ENCODE data around the gene CLMP. TPM values are rescaled to one million over a fixed set of nuclear protein-coding genes. Genes with fewer than 3 reads are reported as not detected.

CLMP gene
- total and polyA plus RNA-seq, 2 experiments from 2014 or later = 7.1 to 18.4 TPM

GRCh38 chr11:123034597-123034996 is 160.5 kb downstream of the CLMP start:
- H3K4me3 Mint-ChIP-seq = no peak overlapping the region
- Histone ChIP-seq H3K9me2 (ENCODE audit: insufficient read depth) (no peaks in the 10 kb centered on the region), H3K79me2 (replicated peaks; ENCODE audit: insufficient read depth) (no peaks in the 10 kb centered on the region), H3K27me3 (ENCODE audit: insufficient read depth) (no peaks in the 10 kb centered on the region), H3K27ac (ENCODE audit: low read depth) (no peak overlapping the region), H4K20me1 (replicated peaks; ENCODE audit: insufficient read depth) (no peaks in the 10 kb centered on the region), H3K4me2 (no peak overlapping the region), H3K4me1 (ENCODE audit: insufficient read depth) (peaks cover 13% of the 10 kb centered on the region), H3F3A (replicated peaks; ENCODE audit: low read depth) (no peaks in the 10 kb centered on the region), H3K36me3 (ENCODE audit: insufficient read depth) (no peaks in the 10 kb centered on the region), H2AFZ (no peak overlapping the region), H3K4me3 (no peak overlapping the region)
- TF ChIP-seq EZH2 (IDR thresholded peaks at IDR 0.05; ENCODE audit: low read depth, unreplicated experiment) = no peak
- TF ChIP-seq, protein P1, sequence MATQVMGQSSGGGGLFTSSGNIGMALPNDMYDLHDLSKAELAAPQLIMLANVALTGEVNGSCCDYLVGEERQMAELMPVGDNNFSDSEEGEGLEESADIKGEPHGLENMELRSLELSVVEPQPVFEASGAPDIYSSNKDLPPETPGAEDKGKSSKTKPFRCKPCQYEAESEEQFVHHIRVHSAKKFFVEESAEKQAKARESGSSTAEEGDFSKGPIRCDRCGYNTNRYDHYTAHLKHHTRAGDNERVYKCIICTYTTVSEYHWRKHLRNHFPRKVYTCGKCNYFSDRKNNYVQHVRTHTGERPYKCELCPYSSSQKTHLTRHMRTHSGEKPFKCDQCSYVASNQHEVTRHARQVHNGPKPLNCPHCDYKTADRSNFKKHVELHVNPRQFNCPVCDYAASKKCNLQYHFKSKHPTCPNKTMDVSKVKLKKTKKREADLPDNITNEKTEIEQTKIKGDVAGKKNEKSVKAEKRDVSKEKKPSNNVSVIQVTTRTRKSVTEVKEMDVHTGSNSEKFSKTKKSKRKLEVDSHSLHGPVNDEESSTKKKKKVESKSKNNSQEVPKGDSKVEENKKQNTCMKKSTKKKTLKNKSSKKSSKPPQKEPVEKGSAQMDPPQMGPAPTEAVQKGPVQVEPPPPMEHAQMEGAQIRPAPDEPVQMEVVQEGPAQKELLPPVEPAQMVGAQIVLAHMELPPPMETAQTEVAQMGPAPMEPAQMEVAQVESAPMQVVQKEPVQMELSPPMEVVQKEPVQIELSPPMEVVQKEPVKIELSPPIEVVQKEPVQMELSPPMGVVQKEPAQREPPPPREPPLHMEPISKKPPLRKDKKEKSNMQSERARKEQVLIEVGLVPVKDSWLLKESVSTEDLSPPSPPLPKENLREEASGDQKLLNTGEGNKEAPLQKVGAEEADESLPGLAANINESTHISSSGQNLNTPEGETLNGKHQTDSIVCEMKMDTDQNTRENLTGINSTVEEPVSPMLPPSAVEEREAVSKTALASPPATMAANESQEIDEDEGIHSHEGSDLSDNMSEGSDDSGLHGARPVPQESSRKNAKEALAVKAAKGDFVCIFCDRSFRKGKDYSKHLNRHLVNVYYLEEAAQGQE (IDR thresholded peaks at IDR 0.05; ENCODE audit: unreplicated experiment) = no peak
- no peak for TF ChIP-seq EZH2phosphoT487 (IDR thresholded peaks at IDR 0.05; ENCODE audit: unreplicated experiment)
- TF ChIP-seq NANOG (IDR thresholded peaks at IDR 0.05; ENCODE audit: borderline replicate concordance) = no peak
- TF ChIP-seq CREB1 (CRISPR knock-in tag; IDR thresholded peaks at IDR 0.05; ENCODE audit: low read depth) = no peak
- TF ChIP-seq, protein P2, sequence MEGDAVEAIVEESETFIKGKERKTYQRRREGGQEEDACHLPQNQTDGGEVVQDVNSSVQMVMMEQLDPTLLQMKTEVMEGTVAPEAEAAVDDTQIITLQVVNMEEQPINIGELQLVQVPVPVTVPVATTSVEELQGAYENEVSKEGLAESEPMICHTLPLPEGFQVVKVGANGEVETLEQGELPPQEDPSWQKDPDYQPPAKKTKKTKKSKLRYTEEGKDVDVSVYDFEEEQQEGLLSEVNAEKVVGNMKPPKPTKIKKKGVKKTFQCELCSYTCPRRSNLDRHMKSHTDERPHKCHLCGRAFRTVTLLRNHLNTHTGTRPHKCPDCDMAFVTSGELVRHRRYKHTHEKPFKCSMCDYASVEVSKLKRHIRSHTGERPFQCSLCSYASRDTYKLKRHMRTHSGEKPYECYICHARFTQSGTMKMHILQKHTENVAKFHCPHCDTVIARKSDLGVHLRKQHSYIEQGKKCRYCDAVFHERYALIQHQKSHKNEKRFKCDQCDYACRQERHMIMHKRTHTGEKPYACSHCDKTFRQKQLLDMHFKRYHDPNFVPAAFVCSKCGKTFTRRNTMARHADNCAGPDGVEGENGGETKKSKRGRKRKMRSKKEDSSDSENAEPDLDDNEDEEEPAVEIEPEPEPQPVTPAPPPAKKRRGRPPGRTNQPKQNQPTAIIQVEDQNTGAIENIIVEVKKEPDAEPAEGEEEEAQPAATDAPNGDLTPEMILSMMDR (conservative IDR thresholded peaks at IDR 0.05; ENCODE audit: low read depth in 2 of 2) = no peak
- no peak for TF ChIP-seq STAT1 (IDR thresholded peaks at IDR 0.05; ENCODE audit: unreplicated experiment)
- no peak for TF ChIP-seq ZNF114 (CRISPR knock-in tag; IDR thresholded peaks at IDR 0.05)
- TF ChIP-seq, protein P3, sequence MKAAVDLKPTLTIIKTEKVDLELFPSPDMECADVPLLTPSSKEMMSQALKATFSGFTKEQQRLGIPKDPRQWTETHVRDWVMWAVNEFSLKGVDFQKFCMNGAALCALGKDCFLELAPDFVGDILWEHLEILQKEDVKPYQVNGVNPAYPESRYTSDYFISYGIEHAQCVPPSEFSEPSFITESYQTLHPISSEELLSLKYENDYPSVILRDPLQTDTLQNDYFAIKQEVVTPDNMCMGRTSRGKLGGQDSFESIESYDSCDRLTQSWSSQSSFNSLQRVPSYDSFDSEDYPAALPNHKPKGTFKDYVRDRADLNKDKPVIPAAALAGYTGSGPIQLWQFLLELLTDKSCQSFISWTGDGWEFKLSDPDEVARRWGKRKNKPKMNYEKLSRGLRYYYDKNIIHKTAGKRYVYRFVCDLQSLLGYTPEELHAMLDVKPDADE (IDR thresholded peaks at IDR 0.05) = no peak
- TF ChIP-seq POLR2AphosphoS5 (IDR thresholded peaks at IDR 0.05; ENCODE audit: low read depth) = no peak
- TF ChIP-seq, protein P4, sequence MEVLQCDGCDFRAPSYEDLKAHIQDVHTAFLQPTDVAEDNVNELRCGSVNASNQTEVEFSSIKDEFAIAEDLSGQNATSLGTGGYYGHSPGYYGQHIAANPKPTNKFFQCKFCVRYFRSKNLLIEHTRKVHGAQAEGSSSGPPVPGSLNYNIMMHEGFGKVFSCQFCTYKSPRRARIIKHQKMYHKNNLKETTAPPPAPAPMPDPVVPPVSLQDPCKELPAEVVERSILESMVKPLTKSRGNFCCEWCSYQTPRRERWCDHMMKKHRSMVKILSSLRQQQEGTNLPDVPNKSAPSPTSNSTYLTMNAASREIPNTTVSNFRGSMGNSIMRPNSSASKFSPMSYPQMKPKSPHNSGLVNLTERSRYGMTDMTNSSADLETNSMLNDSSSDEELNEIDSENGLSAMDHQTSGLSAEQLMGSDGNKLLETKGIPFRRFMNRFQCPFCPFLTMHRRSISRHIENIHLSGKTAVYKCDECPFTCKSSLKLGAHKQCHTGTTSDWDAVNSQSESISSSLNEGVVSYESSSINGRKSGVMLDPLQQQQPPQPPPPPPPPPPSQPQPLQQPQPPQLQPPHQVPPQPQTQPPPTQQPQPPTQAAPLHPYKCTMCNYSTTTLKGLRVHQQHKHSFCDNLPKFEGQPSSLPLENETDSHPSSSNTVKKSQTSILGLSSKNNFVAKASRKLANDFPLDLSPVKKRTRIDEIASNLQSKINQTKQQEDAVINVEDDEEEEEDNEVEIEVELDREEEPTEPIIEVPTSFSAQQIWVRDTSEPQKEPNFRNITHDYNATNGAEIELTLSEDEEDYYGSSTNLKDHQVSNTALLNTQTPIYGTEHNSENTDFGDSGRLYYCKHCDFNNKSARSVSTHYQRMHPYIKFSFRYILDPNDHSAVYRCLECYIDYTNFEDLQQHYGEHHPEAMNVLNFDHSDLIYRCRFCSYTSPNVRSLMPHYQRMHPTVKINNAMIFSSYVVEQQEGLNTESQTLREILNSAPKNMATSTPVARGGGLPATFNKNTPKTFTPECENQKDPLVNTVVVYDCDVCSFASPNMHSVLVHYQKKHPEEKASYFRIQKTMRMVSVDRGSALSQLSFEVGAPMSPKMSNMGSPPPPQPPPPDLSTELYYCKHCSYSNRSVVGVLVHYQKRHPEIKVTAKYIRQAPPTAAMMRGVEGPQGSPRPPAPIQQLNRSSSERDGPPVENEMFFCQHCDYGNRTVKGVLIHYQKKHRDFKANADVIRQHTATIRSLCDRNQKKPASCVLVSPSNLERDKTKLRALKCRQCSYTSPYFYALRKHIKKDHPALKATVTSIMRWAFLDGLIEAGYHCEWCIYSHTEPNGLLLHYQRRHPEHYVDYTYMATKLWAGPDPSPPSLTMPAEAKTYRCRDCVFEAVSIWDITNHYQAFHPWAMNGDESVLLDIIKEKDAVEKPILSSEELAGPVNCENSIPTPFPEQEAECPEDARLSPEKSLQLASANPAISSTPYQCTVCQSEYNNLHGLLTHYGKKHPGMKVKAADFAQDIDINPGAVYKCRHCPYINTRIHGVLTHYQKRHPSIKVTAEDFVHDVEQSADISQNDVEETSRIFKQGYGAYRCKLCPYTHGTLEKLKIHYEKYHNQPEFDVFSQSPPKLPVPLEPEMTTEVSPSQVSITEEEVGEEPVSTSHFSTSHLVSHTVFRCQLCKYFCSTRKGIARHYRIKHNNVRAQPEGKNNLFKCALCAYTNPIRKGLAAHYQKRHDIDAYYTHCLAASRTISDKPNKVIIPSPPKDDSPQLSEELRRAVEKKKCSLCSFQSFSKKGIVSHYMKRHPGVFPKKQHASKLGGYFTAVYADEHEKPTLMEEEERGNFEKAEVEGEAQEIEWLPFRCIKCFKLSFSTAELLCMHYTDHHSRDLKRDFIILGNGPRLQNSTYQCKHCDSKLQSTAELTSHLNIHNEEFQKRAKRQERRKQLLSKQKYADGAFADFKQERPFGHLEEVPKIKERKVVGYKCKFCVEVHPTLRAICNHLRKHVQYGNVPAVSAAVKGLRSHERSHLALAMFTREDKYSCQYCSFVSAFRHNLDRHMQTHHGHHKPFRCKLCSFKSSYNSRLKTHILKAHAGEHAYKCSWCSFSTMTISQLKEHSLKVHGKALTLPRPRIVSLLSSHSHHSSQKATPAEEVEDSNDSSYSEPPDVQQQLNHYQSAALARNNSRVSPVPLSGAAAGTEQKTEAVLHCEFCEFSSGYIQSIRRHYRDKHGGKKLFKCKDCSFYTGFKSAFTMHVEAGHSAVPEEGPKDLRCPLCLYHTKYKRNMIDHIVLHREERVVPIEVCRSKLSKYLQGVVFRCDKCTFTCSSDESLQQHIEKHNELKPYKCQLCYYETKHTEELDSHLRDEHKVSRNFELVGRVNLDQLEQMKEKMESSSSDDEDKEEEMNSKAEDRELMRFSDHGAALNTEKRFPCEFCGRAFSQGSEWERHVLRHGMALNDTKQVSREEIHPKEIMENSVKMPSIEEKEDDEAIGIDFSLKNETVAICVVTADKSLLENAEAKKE (CRISPR knock-in tag; IDR thresholded peaks at IDR 0.05) = no peak
- TF ChIP-seq JUNB (IDR thresholded peaks at IDR 0.05; ENCODE audit: unreplicated experiment) = no peak
- no peak for TF ChIP-seq ZNF331 (CRISPR knock-in tag; IDR thresholded peaks at IDR 0.05; ENCODE audit: low read depth)
- H3K27ac Mint-ChIP-seq = no peak overlapping the region
- ATAC-seq (no peak), DNase-seq (ENCODE audit: low spot score) (no peak)
- peaks cover 11% of the 10 kb centered on the region for H3K4me1 Mint-ChIP-seq
- no peaks in the 10 kb centered on the region for H3K36me3 Mint-ChIP-seq (ENCODE audit: low read depth)
- peaks cover 2% of the 10 kb centered on the region for H3K27me3 Mint-ChIP-seq (ENCODE audit: insufficient read depth, low read depth, poor library complexity)
- H3K9me3 Mint-ChIP-seq = no peaks in the 10 kb centered on the region
